ENCODE results near the gene GMPR2.
A peak's percentile ranks its signal among the peaks of the same experiment; 100 is the strongest.
"Not testable (repeated sequence)": the region's sequence is repeated elsewhere in the genome, so short reads cannot be mapped to it uniquely, and the experiment has no call there.

Gene GMPR2

DNA sequence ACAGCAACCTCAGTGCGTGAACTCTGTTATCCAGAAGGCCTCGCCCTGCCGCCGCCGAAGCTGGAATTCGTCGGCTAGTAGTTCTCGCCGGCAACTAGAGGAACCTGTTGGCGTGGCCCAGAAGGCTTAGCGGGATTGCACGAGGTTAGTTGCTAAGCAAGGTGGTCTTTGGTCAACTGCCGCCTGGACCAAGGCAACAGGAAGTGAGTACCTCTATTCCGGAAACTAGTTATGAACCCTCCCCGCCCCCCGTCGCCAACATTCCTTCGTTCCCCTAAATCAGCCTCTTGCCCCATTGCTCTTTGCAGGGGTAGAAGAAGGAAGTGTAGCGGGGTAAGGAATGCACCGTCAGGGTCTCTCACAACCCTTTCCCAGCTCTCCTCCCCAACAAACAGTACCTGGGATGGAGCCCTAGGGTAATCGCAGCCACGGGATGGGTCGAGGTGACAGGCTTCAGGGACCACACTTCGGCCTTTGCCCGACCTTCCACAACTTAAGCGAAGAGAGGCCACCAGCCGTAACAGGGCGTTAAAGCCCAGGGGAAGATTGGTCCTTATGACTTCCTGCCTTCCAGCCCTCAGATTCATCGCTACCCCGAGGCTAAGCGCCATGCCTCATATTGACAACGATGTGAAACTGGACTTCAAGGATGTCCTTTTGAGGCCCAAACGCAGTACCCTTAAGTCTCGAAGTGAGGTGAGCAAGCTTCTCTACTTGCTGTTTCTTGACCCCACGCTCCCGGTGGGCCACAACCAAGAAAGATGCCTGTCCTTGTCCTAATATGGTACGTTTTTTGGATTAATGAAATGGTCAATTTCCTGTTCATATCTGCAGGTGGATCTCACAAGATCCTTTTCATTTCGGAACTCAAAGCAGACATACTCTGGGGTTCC, at the start of gene GMPR2:
GMPR2 (plus strand) TSS at position 285 of the 893 bp plus-strand sequence; CDS start at position 610, 325 bp downstream.
- DNase-seq = no peak

- no peak for DNase-seq
Measured at GRCh38 chr14:24183014-24183481, 49.7 kb upstream of the GMPR2 start.

DNA sequence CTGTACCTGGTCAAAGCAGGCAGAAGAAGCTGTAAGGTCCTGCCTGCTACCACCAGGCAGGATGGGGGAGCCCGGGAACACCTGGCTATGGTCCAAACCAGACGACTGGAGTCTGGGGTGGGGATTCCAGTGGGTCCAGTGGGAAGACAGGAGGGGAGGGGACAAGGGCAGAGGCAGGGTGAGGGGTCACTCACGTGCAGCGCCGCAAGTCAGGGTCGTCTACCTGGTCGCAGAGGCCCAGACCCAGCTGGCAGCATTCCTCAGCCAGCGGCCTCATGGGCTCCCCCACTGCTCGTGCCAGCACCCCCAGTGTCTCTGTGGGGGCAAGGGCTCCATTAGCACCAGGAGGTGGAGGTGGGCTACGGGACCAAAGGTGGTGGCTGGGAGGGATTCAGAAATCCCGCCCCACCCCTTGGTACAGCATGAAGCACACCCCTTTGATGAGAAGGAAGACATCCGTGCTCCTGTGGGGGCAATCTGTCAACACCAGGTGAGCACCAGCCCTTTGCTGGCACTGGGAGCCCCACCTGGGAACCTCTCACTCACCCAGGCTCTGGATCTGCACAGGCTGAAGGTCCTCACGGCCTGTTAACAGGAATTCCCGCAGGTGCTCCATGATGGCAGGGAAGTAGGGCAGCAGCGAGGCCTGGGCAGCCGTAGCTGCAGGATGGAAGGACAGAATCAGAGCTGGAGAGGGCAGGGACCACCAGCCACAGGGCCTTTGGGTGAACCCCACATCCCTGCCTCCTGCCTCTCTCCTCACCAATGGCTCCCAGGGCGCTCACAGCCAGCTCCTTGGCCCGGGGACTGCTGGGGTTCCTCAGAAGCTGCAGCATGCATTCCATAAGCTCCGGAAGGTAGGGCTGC, 48.4 kb upstream of the GMPR2 start:
- DNase-seq = no peak

GRCh38 chr14:24185026-24185425, 47.7 kb upstream of the GMPR2 start:
- DNase-seq = no peak

GRCh38 chr14:24185741-24186140, 47.0 kb upstream of the GMPR2 start:
- no peak for DNase-seq

- DNase-seq = no peak
Measured at GRCh38 chr14:24186831-24187538, 45.7 kb upstream of the GMPR2 start.

- no peak for DNase-seq
Measured at GRCh38 chr14:24187539-24187915, 45.2 kb upstream of the GMPR2 start.

DNA sequence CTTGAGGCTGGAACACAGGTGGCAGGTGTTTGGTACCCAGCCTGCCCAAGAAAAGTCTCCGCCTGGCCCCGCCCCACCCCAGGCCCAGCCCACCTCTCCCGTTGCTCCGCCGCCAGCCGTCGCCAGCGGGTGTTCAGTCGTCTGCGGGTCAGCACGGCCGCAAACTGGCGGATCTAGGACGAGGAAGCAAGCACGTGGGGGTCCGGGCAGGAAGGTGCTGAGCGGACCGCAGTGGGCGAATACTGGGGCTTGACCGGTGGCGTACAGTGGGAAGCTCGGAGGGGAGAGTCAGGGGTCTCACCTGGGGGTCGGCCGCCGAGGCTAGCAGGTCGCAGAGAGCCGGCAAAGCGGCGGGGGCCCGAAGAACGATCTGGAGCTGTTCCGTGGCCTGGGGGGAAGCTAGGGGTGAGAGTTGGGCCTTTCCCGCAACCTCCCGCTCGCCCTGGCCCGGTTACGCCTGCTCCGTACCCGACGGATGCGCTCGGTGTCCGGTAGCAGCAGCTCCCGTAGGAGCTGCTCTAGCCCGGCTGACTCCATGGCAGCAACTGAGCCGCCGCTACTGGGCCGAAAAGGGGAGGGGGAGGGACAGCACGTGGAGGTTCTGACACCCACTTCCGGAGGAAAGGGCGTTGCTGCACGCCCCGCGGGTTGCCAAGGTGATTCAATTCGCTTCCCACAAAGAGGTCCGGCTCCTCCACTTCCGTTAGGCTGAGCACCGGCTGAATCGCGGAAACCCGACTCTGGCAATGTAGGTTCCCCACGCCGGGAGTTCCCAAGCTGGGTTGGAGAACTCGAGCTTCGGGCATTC, 44.3 kb upstream of the GMPR2 start, which contains the start of gene IPO4:
IPO4 (minus strand) TSS at position 566 of the 808 bp plus-strand sequence; CDS start at position 537, 29 bp downstream.
- DNase-seq = peak; percentile 96

GRCh38 chr14:24189059-24189375, 43.7 kb upstream of the GMPR2 start:
- DNase-seq = no peak

DNA sequence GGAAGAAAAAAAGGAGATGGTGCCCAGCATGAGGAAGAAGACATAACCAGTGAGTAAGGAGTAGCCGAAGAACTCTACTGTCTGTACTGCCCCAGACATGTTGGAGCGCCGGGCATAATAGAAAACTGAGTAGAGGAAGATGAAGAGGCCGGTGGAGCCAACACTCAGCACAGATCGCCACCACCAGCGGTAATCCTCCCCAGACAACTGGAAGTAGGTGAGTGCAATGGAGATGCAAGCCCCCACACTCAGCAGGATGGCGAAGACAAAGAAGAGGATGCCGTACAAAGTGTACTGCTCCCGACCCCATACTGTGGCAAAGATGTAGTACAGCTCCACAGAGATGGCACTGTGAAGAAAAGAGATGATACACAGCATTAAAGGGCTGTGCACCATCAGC, 43.3 kb upstream of the GMPR2 start:
- DNase-seq = no peak

DNA sequence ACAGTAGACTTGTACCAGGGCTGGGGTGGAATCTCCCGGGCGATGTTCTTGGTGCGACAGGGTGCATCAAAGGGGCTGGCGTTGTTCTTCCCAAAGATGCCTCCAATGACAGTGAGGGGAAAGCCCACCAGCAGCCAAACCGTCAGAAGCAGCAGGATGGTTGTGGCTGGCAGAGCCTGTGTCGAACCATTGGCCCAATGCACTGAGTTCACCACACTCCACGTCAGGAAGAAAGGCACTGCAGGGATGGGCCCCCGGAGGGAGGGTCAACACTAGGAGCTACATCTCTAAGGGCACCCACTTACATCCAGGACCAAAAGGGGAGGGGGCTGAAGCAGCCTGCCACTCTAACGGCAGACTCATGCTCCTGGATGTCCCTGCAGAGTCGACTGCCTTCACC, 42.3 kb upstream of the GMPR2 start:
- DNase-seq = no peak

GRCh38 chr14:24192933-24193332, 39.8 kb upstream of the GMPR2 start:
- DNase-seq = no peak

GRCh38 chr14:24194186-24194872, 38.4 kb upstream of the GMPR2 start:
- DNase-seq = no peak

DNA sequence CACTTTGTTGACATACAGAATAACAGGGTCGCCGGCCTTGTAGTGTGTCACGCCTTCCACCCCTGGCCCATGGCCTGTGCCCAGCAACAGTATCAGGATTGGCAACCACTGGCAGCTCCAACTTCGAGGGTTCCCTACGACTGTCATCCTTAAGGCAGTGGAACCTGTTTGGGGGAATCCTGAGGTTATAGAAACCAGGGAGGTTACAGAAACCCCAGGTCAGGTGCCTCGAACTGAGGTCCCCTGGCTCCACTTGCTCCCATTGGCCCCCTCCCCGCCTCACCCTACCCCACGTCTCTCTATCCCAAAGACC, 37.9 kb upstream of the GMPR2 start:
- DNase-seq = no peak

- peak; percentile 85 for DNase-seq
Measured at GRCh38 chr14:24195186-24196070, 37.3 kb upstream of the GMPR2 start, which contains the start of gene TM9SF1. Gene TM9SF1, minus strand, starts transcription at chr14:24195441. Its CDS starts 422 bp downstream, at chr14:24195019.

DNA sequence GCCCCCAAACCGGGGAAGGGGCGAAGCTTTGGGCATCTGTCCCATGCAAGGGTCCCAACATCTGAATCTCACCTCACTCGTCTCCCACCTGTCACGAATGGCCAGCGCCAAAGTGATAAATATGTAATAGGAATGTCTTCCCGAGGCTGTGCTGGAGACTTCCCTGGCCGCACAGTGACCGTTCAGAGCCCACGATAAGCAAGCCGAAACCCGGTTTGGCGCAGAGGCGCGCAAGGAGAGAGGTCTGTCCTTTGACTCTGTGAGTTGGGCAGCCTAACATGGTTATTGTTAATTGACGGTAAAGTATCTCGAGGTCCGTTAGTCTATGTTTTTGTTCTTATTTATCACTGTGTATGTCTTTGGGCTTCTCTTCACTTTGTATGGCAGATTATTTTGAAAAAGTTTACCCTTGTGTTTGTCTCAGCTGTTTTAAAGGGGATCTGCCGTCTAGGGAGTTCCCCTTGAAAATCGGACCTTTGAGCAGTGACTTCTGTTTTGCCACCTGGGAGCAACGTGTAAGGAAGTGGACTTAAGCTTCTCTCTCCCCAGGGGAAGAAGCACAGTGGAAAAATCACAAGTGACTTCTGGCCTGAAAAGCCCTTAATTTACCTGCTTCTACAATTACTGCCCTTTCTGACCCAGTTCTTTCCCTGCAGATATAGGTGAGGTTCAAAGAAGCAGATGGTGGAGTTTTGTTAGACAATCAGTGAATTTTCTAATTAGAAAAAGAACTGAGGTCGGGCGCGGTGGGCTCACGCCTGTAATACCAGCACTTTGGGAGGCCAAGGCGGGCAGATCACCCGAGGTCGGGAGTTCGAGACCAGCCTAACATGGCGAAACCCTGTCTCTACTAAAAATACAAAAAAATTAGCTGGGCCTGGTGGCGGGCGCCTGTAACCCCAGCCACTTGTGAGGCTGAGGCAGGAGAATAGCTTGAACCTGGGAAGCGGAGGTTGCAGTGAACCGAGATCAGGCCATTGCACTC, 36.4 kb upstream of the GMPR2 start:
- DNase-seq = peak; percentile 52

DNA sequence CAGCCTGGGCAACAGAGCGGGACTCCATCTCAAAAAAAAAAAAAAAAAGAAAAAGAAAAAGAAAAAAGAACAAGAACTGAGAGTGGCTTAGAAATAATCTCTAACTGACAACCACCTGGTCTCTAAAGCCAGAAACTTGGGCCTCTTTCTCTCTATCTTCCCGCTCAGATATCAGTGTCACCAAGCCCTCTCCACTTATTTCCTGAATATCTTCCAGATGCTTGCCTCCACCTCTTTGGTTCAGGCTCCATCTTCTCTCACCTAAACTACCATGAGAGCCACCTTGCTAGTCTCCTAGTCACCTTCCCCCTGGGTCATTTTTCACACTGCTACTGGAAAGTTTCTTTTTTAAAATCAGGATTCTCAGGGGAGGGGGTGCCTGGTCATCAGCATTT, 35.7 kb upstream of the GMPR2 start:
- no peak for DNase-seq

DNA sequence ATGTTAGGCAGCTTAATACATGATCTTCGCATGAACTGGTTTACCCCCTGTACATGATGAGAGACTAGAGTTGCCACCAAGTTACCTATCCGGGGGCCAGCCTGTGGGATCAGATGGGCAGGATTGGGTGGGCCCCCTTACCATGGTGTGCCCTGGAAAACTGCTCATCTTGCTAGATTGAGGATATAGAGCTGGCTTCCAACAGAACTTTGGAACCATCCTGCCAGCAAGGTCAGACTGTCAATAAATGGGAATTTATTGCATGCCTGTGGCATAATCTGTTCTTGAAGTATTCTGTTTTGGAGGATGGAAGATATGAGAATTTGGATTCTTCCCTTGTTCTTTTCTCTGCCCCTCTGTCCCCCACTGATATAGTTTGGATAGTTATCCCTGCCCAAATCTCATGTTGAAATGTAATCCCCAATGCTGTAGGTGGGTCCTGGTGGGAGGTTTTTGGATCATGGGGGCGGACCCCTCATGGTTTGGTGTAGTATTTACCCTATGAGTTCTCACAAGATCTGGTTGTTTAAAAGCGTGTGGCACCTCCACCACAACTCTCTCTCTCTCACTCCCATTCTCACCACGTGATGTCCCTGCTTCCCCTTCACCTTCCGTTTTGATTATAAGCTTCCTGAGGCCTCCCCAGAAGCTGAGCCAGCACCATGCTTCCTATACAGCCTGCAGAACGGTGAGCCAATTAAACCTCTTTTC, 33.8 kb upstream of the GMPR2 start:
- DNase-seq = no peak

DNA sequence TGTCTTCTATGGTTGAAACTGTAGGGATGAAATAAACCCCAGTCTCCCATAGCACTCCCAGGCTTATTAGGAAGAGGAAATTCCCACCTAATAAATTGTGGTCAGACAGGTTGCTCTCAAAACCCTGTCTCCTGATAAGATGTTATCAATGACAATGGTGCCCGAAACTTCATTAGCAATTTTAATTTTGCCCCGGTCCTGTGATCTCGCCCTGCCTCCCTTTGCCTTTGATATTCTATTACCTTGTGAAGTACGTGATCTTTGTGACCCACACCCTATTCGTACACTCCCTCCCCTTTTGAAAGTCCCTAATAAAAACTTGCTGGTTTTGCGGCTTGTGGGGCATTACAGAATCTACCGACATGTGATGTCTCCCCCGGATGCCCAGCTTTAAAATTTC, 30.2 kb upstream of the GMPR2 start:
- not testable (repeated sequence) for DNase-seq
